Measurements from ENCODE around the gene CISD3.

The CISD3 gene

DNA sequence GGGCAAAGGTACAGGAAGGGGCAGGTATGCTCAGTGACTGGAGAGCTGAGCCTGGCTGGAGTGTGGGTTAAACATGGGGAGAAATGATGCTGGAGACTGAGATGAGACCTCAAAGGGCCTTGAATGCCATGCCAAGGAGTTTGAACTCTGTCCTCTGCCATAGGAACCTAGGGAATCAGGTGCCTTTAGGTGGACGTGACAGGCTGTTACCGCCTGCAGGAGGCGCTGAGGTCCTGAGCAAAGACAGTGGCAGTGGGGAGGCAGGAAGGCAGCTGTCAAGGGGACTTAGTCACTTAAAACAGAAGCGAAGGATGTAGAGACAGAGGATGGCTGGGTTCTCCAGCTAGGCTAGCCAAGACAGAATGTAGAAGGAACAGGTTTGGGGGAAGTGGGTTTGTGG, 31.5 kb downstream of the CISD3 start:
- DNase-seq: no peak

DNA sequence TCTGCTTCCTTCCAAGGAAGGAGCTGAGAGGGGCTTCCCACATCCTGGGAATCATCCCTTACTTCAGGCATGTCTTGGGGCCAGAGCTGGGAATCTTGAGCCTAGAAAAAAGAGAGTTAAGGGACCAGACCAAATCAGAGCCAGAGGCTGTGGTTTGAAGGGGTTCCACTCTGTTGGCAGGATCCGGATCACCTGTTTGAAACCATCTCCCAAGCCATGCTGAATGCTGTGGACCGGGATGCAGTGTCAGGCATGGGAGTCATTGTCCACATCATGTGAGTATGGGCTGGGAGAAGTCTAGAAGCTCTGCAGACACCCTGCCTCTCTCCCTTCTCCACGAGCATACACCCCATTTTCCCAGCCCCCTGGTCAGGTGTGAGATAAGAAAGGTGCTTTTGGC, 32.1 kb downstream of the CISD3 start:
- no peak for DNase-seq

DNA sequence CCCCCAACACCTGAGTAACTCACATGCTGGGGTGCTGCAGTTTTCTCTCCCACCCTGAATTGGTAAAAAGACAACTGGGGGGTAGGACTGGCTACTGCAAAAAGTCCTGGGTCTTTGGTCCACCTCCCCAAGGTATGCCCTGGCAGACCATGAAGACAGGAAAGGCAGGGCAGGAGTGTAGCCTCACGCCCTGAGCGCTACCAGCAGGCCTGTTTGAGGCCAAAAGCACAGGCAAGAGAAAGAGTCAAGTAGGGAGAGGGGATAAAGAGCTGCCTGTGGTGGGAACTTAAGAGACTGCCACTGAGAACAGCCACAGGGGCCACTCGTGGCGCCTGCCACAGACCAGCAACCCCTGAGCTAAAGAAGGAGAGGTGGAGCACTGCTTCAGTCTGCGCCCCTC, 36.2 kb downstream of the CISD3 start:
- no peak for DNase-seq

DNA sequence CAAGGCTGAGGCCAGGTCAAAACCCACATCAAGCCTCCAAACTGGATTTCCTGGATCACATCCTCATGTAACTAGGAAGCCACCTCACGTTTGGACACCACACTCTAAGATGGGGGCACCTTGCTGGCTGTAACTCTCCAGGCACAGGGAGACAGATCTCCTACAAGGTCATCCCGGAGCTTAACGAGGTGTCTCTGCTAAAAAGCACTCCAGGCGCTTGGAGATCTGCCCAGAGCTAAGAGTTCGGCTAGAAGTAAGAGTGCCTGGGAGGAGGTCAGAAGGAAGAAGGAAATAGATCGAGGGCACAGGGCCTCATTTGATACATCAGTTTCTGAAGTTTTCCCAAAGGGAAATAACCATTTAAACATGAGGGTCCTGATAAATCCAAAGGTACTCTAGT, 38.3 kb downstream of the CISD3 start:
- no peak for DNase-seq

DNA sequence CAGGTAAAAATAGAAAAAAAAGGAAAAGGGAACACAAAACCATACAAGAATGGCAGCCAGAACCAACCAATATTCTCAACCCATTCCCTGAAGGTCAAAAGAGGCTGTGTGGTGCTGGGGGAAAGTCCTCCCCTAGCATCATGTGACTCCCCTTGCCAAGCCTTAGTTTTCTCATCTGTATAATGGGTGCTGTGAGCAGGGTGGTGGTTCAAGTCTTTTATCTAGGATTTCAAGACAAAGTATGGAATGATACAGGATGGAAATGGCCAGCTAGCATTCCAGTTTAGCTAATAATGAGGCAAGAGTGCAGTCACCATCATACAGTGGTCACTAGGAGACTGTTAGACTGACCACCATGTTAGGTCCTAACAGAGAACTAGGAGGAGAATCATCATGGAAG, 43.1 kb downstream of the CISD3 start:
- DNase-seq: no peak

DNA sequence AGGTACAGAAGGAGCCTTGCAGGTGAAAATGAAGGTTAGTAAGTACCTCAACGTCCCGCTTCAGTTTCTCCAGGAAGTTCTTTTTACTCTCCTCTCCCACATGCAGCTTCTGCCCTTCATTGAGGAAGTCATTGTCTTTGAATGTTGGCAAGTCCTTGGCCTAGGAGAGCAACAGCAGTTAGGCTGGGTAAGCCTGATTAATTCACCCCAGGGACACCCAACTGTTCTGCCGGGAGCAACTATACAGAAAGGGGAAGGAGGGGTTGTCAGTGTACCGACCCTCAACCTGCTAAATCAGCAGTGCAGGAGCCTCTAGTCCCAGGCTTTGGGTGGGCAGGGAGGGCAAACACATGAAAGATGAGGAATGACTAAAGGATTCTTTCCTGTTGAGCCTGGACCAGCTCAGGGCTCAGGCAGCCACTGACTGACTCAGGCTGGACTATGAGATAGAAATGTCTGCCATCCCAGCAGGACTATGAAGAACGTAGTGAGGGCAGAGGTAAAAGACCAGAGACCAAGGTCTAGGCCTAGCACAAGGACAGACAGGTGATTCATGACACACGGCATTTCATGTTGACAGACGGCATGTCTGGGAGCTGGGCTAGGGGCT, 47.6 kb downstream of the CISD3 start:
- DNase-seq: no peak

DNA sequence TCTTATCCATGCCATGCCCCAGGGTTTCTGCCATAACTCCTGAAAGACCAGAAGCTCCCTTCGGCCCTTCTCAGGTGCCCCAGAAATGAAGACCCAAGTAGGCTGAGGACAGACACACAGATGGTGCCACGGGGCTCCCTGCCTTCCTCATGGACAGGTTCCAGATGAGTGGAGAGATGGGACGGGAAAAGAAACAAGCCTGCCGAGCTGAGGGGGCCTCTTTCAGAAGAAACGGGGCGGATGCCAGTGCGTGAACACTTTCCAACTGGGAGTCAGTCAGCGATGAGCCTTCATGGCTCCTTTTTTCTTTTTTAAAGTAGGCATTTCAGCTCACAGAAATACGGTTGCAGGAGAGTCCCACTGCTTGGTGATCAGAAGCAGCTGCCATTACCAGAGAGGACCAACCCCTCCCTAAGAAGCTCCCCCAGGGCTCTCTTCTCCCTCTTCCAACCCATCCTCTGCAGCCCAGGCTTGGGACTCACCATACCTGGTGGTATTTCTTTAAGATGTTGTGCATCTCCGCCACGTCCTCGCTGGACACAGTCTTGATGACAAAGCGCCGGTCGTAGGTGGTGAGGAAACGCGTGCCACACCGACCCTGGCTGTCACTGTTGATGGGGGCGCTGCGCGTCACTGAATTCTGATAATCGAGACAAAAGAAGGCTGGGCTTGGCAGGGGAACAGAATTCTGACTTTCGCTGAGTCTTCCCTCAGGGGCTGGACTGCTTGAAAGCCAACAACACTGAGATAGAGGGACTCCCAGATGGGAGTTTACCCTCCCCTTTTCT, 50.0 kb downstream of the CISD3 start:
- DNase-seq: peak in 7 of 58 donors; percentile 4 to 27 (median 5)

DNA sequence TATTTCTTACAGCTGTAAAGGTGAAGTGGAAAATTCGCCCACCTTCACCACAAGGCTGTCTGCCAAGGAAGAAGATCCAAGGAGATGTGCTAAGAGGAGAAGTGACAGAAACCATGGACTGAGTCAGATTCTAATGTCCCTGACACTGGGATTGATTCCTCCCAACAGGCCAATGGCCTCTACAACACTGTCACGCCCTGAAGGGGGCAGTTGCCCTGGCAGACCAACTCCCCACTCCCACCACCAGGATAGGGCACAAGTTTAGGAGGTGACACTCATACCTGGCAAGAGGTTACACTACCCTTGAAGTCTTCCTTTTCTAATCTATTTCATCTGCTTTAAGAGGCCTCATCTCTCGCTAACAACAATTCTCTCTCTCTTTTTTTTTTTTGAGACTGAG, 53.1 kb downstream of the CISD3 start:
- DNase-seq: no peak
